Effector memory CD8-positive, alpha-beta T cell (primary cell): ENCODE data around the gene HK3.

ENCODE experiments used
- ATAC-seq: fragments of 150-1000 bp; cut with Tn5 transposase; replicated peaks from 2 replicates; pipeline ENCODE4 v1.10.0; 2021; ENCODE audit warnings: mild to moderate bottlenecking, moderate library complexity
- DNase-seq, 3 experiments: peaks; one replicate each; pipeline ENCODE4 v3.0.0; 2021
- H3K27ac Mint-ChIP-seq, 2 donors: one replicate each; pipeline ENCODE4 v1.8.0; 2022; ENCODE audit warnings: mild to moderate bottlenecking in 2 of 2, mixed read lengths in 2 of 2, moderate library complexity in 2 of 2
- H3K27me3 Mint-ChIP-seq, 2 donors: one replicate each; pipeline ENCODE4 v1.8.0; 2022; ENCODE audit warnings: mixed read lengths in 2 of 2
- H3K36me3 Mint-ChIP-seq: one replicate; pipeline ENCODE4 v1.8.0; 2022; ENCODE audit warnings: mild to moderate bottlenecking, moderate library complexity, mixed read lengths; ENCODE audit not compliant: insufficient read depth
- H3K4me1 Mint-ChIP-seq, 2 donors: one replicate each; pipeline ENCODE4 v1.8.0; 2022; ENCODE audit warnings: low read depth in 2 of 2, mixed read lengths in 2 of 2
- H3K4me3 Mint-ChIP-seq, 2 donors: one replicate each; pipeline ENCODE4 v1.8.0; 2022; ENCODE audit warnings: mild to moderate bottlenecking in 2 of 2, mixed read lengths in 2 of 2, moderate library complexity in 2 of 2
- H3K9me3 Mint-ChIP-seq, 2 donors: one replicate each; pipeline ENCODE4 v1.8.0; 2022; ENCODE audit warnings: mixed read lengths in 2 of 2

The HK3 gene

GRCh38 chr5:176865964-176866363 lies 33.2 kb downstream of the HK3 start:
- peaks cover 4 to 7% of the 10 kb centered on the region in 2 donors for H3K4me1 Mint-ChIP-seq
- peaks cover 0 to 6% of the 10 kb centered on the region in 2 donors for H3K9me3 Mint-ChIP-seq
- peaks cover 7% of the 10 kb centered on the region for H3K36me3 Mint-ChIP-seq
- no peak for ATAC-seq
- H3K27ac Mint-ChIP-seq = no peak overlapping the region
- peaks cover 44 to 65% of the 10 kb centered on the region in 2 donors for H3K27me3 Mint-ChIP-seq
- DNase-seq = no peak
- H3K4me3 Mint-ChIP-seq = no peak overlapping the region

- no peak for ATAC-seq
- H3K27me3 Mint-ChIP-seq = peaks cover 51 to 75% of the 10 kb centered on the region in 2 donors
- DNase-seq = no peak
Measured at GRCh38 chr5:176864755-176865154, 34.4 kb downstream of the HK3 start.

GRCh38 chr5:176863765-176864098 lies 35.4 kb downstream of the HK3 start:
- Mint-ChIP-seq H3K9me3 (no peaks in the 10 kb centered on the region), H3K4me3 (no peak overlapping the region), H3K27ac (no peak overlapping the region), H3K36me3 (no peaks in the 10 kb centered on the region), H3K27me3 (peaks cover 51 to 75% of the 10 kb centered on the region in 2 donors), H3K4me1 (peaks cover 0 to 1% of the 10 kb centered on the region in 2 donors)
- DNase-seq (no peak), ATAC-seq (no peak)

More at GRCh38 chr5:176864755-176865154, 34.4 kb downstream of the HK3 start:
- Mint-ChIP-seq H3K4me3 (no peak overlapping the region), H3K27ac (no peak overlapping the region), H3K36me3 (no peaks in the 10 kb centered on the region), H3K9me3 (no peaks in the 10 kb centered on the region), H3K4me1 (peaks cover 0 to 1% of the 10 kb centered on the region in 2 donors)

GRCh38 chr5:176863041-176863764 lies 35.9 kb downstream of the HK3 start:
- Mint-ChIP-seq H3K27me3 (peaks cover 56 to 79% of the 10 kb centered on the region in 2 donors), H3K36me3 (no peaks in the 10 kb centered on the region), H3K4me1 (peaks cover 1 to 2% of the 10 kb centered on the region in 2 donors), H3K9me3 (no peaks in the 10 kb centered on the region), H3K27ac (no peak overlapping the region), H3K4me3 (no peak overlapping the region)
- DNase-seq (no peak), ATAC-seq (no peak)

- Mint-ChIP-seq H3K27me3 (peaks cover 62 to 84% of the 10 kb centered on the region in 2 donors), H3K4me1 (peaks cover 1 to 5% of the 10 kb centered on the region in 2 donors), H3K9me3 (no peaks in the 10 kb centered on the region), H3K27ac (no peak overlapping the region), H3K4me3 (no peak overlapping the region), H3K36me3 (no peaks in the 10 kb centered on the region)
- DNase-seq (no peak), ATAC-seq (no peak)
Measured at GRCh38 chr5:176862330-176862995, 36.7 kb downstream of the HK3 start.

GRCh38 chr5:176861276-176861675 lies 37.9 kb downstream of the HK3 start:
- ATAC-seq (no peak), DNase-seq (no peak)
- H3K36me3 Mint-ChIP-seq = no peaks in the 10 kb centered on the region
- H3K27ac Mint-ChIP-seq = no peak overlapping the region
- H3K27me3 Mint-ChIP-seq = peaks cover 61 to 84% of the 10 kb centered on the region in 2 donors
- H3K4me3 Mint-ChIP-seq = no peak overlapping the region
- peaks cover 1 to 5% of the 10 kb centered on the region in 2 donors for H3K4me1 Mint-ChIP-seq
- H3K9me3 Mint-ChIP-seq = no peaks in the 10 kb centered on the region

GRCh38 chr5:176860381-176860780 lies 38.8 kb downstream of the HK3 start:
- Mint-ChIP-seq H3K27ac (no peak overlapping the region), H3K4me1 (peaks cover 1 to 5% of the 10 kb centered on the region in 2 donors), H3K36me3 (no peaks in the 10 kb centered on the region), H3K4me3 (no peak overlapping the region), H3K27me3 (peaks cover 54 to 79% of the 10 kb centered on the region in 2 donors), H3K9me3 (no peaks in the 10 kb centered on the region)
- no peak for ATAC-seq
- no peak for DNase-seq

- peaks cover 3 to 5% of the 10 kb centered on the region in 2 donors for H3K4me1 Mint-ChIP-seq
- ATAC-seq = no peak
- H3K36me3 Mint-ChIP-seq = no peaks in the 10 kb centered on the region
- no peak for DNase-seq
- no peak overlapping the region for H3K4me3 Mint-ChIP-seq
- H3K27me3 Mint-ChIP-seq = peaks cover 49 to 79% of the 10 kb centered on the region in 2 donors
- H3K27ac Mint-ChIP-seq = no peak overlapping the region
- no peaks in the 10 kb centered on the region for H3K9me3 Mint-ChIP-seq
Measured at GRCh38 chr5:176859916-176860315, 39.2 kb downstream of the HK3 start.

- H3K36me3 Mint-ChIP-seq = no peaks in the 10 kb centered on the region
- no peak overlapping the region for H3K4me3 Mint-ChIP-seq
- H3K4me1 Mint-ChIP-seq = peaks cover 2 to 5% of the 10 kb centered on the region in 2 donors
- peaks cover 47 to 79% of the 10 kb centered on the region in 2 donors for H3K27me3 Mint-ChIP-seq
- no peaks in the 10 kb centered on the region for H3K9me3 Mint-ChIP-seq
- H3K27ac Mint-ChIP-seq = no peak overlapping the region
- ATAC-seq (no peak), DNase-seq (no peak)
Measured at GRCh38 chr5:176857894-176858273, 41.3 kb downstream of the HK3 start.

- Mint-ChIP-seq H3K27me3 (peaks cover 47 to 79% of the 10 kb centered on the region in 2 donors), H3K36me3 (no peaks in the 10 kb centered on the region), H3K27ac (no peak overlapping the region), H3K4me1 (peaks cover 2 to 5% of the 10 kb centered on the region in 2 donors), H3K9me3 (no peaks in the 10 kb centered on the region), H3K4me3 (no peak overlapping the region)
- ATAC-seq = no peak
- DNase-seq = no peak
Measured at GRCh38 chr5:176857216-176857893, 41.8 kb downstream of the HK3 start.

GRCh38 chr5:176856746-176857145 lies 42.4 kb downstream of the HK3 start:
- H3K4me3 Mint-ChIP-seq = no peak overlapping the region
- DNase-seq (no peak), ATAC-seq (no peak)
- H3K9me3 Mint-ChIP-seq = no peaks in the 10 kb centered on the region
- peaks cover 51 to 81% of the 10 kb centered on the region in 2 donors for H3K27me3 Mint-ChIP-seq
- no peak overlapping the region for H3K27ac Mint-ChIP-seq
- no peaks in the 10 kb centered on the region for H3K36me3 Mint-ChIP-seq
- peaks cover 2 to 5% of the 10 kb centered on the region in 2 donors for H3K4me1 Mint-ChIP-seq

GRCh38 chr5:176855598-176855997 lies 43.5 kb downstream of the HK3 start:
- DNase-seq = no peak
- Mint-ChIP-seq H3K27ac (no peak overlapping the region), H3K4me1 (peaks cover 2 to 5% of the 10 kb centered on the region in 2 donors), H3K27me3 (peaks cover 56 to 81% of the 10 kb centered on the region in 2 donors), H3K4me3 (no peak overlapping the region), H3K9me3 (no peaks in the 10 kb centered on the region), H3K36me3 (no peaks in the 10 kb centered on the region)
- ATAC-seq = no peak

GRCh38 chr5:176854164-176854563 lies 45.0 kb downstream of the HK3 start:
- H3K27ac Mint-ChIP-seq = no peak overlapping the region
- H3K27me3 Mint-ChIP-seq = peaks cover 57 to 87% of the 10 kb centered on the region in 2 donors
- no peaks in the 10 kb centered on the region for H3K36me3 Mint-ChIP-seq
- peaks cover 2 to 5% of the 10 kb centered on the region in 2 donors for H3K4me1 Mint-ChIP-seq
- no peak for ATAC-seq
- no peak overlapping the region for H3K4me3 Mint-ChIP-seq
- no peak for DNase-seq
- no peaks in the 10 kb centered on the region for H3K9me3 Mint-ChIP-seq
